HG02973 (cell line): ENCODE data around the gene GGN.
A peak's percentile ranks its signal among the peaks of the same experiment; 100 is the strongest.
"Not testable (repeated sequence)": the region's sequence is repeated elsewhere in the genome, so short reads cannot be mapped to it uniquely, and the experiment has no call there.

Experiments used
- ATAC-seq: cut with Tn5 transposase; IDR thresholded peaks from one replicate; pipeline ENCODE4 v1.9.1; 2021; ENCODE audit warnings: moderate library complexity; ENCODE audit not compliant: unreplicated experiment

Gene GGN

GRCh38 chr19:38362946-38363688 lies 24.7 kb downstream of the GGN start:
- ATAC-seq = not testable (repeated sequence)

DNA sequence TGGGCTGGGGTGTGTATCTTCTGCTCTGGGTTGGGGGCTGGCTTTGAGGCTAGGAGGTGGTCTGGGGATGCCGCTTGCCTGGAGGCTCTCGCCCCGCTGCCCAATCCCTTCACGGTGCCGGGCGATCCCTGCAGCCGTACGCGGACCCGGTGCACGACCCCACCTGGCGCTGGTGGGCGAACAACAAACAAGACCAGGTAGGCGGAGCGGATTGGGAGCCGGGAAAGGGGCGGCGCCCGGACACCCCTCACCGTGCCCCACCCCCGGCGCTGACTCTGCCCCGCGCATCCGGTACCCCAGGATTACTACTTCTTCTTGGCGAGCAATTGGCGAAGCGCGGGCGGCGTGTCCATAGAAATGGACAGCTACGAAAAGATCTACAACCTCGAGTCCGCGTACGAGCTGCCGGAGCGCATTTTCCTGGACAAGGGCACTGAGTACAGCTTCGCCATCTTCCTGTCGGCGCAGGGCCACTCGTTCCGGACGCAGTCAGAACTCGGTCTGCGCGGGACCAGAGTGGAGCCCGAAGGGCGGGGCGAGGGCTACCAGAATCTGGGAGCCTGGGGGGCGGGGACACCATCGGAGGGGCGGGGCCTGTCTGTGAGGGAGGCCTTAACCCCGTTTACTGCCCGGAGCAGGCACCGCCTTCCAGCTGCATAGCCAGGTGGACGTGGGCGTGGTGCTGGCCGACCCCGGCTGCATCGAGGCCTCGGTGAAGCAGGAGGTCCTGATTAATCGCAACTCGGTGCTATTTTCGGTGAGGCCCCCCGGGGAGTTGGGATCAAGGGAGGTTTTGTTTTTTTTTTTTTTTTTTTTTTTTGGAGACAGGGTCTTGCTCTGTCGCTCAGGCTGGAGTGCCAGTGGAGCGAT lies 25.5 kb downstream of the GGN start:
- no peak for ATAC-seq

- ATAC-seq = no peak
Measured at GRCh38 chr19:38361633-38362075, 26.2 kb downstream of the GGN start.

DNA sequence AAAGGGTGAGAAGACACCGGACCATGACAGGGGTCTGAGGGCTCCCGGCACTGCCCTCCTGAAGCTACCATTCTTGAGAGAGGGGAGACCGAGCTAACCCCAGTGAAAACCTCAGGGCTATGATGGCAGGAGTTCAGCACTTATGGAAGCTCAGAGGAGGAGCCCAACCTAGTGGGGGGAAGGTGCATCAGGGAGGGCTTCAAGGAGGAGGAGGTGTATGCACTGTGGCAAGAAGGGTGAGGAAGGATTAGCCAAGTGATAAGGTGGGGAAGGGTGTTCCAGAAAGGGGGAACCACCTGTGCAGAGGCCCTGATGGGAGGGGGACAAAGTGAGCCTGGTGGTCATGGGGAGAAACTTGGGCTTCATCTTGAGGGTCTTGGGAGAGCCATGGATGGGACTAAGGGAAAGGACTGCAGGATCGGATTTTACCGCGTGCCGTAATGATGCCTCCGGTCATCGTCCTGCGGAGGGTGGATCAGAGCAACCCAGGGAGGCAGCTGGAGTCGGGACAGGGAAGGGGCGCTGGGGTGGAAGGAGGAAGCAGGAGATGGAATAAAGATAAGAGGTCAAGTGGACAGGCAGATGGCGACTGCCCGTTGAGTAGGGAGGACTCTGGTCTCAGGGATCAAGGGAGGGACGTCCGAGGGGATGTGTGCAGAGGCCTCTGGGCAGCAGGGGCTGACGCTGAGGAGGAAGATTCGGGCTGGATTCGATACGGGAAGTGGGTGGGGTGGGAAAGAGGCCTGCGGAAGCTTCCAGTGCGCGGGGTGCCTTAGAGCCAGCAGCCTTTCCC lies 26.8 kb downstream of the GGN start:
- ATAC-seq = no peak

DNA sequence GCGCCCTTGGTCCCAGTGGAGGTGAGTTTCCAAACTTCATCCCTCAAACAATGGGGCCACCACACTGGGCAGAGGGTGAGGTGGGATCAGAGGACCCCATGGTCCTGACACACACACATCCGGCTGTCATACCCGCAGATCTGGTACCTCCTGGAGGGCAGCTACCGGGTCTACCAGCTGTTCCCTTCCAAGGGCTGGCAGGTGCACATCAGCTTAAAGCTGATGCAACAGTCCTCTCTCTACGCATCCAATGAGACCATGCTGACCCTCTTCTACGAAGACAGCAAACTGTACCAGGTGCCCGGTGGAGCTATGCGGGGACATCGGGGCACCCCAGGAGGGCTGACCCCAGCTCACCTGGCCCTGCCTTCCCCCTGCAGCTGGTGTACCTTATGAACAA lies 27.5 kb downstream of the GGN start:
- no peak for ATAC-seq

- ATAC-seq = no peak
Measured at GRCh38 chr19:38359242-38360021, 28.4 kb downstream of the GGN start.

GRCh38 chr19:38358071-38358470 lies 29.8 kb downstream of the GGN start:
- no peak for ATAC-seq

GRCh38 chr19:38355728-38356725 lies 31.8 kb downstream of the GGN start:
- no peak for ATAC-seq

GRCh38 chr19:38352611-38353010 lies 35.2 kb downstream of the GGN start:
- ATAC-seq = no peak

DNA sequence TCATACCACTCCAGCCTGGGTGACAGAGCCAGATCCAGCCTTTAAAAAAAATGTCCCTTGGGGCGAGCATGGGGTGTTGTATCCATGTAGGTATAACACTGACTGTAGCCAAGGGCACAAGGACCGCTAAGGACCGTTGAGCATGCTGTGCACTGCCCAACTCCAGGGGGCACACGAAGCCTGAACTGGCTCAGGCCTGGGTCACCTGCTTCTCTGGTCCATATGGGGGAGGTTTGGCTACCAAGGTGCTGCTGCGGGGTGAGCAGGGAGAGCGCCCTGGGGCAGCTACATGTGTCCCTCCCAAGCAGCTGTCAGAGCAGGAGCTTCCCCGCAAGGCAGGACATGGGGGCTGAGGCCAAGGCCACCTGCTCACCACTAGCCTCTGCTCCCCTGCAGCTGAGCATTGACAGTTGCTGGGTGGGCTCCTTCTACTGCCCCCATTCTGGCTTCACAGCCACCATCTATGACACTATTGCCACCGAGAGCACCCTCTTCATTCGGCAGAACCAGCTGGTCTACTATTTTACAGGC lies 35.9 kb downstream of the GGN start:
- no peak for ATAC-seq

- ATAC-seq = no peak
Measured at GRCh38 chr19:38350883-38351282, 37.0 kb downstream of the GGN start.

DNA sequence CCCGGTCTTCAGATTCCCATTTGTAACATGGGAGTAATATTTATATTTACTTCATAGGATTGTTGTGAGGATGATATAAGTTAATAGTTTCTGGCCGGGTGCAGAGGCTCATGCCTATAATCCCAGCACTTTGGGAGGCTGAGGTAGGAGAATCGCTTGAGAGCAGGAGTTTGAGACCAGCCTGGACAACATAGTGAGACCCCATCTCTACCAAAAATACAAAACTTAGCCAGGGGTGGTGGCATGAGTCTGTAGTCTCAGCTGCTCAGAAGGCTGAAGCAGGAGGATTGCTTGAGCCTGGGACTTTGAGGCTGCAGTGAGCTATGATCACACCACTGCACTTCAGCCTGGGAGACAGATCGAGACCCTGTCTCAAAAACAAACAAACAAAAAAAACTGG lies 41.0 kb downstream of the GGN start:
- no peak for ATAC-seq

- ATAC-seq = no peak
Measured at GRCh38 chr19:38340927-38341326, 46.9 kb downstream of the GGN start.

DNA sequence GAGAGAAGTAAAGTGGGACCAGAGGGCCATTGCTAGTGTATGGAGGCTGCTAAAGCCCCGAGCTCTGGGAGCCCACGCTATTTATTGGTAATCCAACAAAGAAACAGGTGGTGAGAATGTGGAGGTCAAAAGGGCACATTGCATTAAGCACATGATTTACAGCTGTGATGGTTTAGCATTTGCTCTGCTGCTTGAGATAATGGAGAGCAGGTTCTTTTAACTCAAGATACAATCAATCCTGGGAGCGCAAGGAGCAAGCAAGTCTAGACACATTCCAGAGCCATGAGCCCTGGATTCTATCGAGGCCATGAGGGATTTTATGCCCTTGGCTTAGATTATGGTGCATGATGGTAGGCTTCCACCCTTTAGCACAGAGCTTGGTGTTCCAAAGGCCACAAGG lies 48.8 kb downstream of the GGN start:
- not testable (repeated sequence) for ATAC-seq

DNA sequence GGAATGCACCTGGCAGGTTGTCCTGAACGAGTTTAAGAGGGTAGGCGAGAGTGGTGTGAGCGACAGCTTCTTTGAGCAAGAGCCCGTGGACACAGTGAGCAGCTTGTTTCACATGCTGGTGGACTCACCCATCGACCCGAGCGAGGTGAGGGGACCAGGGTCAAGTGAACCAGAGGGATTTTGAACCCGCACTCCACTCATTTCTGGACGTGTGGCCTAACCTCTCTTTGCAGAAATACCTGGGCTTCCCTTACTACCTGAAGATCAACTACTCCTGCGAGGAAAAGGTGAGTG lies 50.5 kb downstream of the GGN start:
- no peak for ATAC-seq

GRCh38 chr19:38336638-38337359 lies 51.0 kb downstream of the GGN start:
- peak; percentile 40 for ATAC-seq

GRCh38 chr19:38335949-38336637 lies 51.7 kb downstream of the GGN start:
- ATAC-seq = peak; percentile 58
